DMS153 (cell line): Measurements from ENCODE around the gene MUTYH.

ENCODE experiments used
- DNase-seq: peaks from one replicate; lab custom pipeline; 2025; lab: John Stamatoyannopoulos, UW

MUTYH gene

GRCh38 chr1:45348966-45349677 is 8.9 kb upstream of the MUTYH start:
- DNase-seq, result no peak

- DNase-seq, result no peak
Observed at GRCh38 chr1:45348609-45348965, 8.3 kb upstream of the MUTYH start.

GRCh38 chr1:45348020-45348419 is 7.8 kb upstream of the MUTYH start:
- no peak for DNase-seq

GRCh38 chr1:45346473-45346872 is 6.2 kb upstream of the MUTYH start:
- no peak for DNase-seq

GRCh38 chr1:45345014-45345413 is 4.8 kb upstream of the MUTYH start:
- DNase-seq, result no peak

- no peak for DNase-seq
Observed at GRCh38 chr1:45344499-45344898, 4.3 kb upstream of the MUTYH start.

- DNase-seq, result no peak
Observed at GRCh38 chr1:45340816-45341466, 701 bp upstream of the MUTYH start.

- no peak for DNase-seq
Observed at GRCh38 chr1:45337630-45338325, 2.5 kb downstream of the MUTYH start.

- DNase-seq, result no peak
Observed at GRCh38 chr1:45335855-45336324, 4.3 kb downstream of the MUTYH start.

- DNase-seq, result no peak
Observed at GRCh38 chr1:45334308-45335245, 5.7 kb downstream of the MUTYH start.

GRCh38 chr1:45332346-45332720 is 7.9 kb downstream of the MUTYH start:
- no peak for DNase-seq

- no peak for DNase-seq
Observed at GRCh38 chr1:45331436-45332345, 8.5 kb downstream of the MUTYH start.

GRCh38 chr1:45329445-45329844 is 10.8 kb downstream of the MUTYH start:
- DNase-seq, result no peak

- no peak for DNase-seq
Observed at GRCh38 chr1:45328680-45329079, 11.6 kb downstream of the MUTYH start.

GRCh38 chr1:45327644-45328515 is 12.4 kb downstream of the MUTYH start:
- DNase-seq, result no peak

- DNase-seq, result peak; percentile 65
Observed at GRCh38 chr1:45326627-45327623, 13.3 kb downstream of the MUTYH start, which contains the start of gene HPDL. HPDL (plus strand) TSS chr1:45326895; CDS start chr1:45327149, 254 bp downstream.

GRCh38 chr1:45325851-45326506 is 14.3 kb downstream of the MUTYH start:
- no peak for DNase-seq

- DNase-seq, result no peak
Observed at GRCh38 chr1:45322486-45323040, 17.7 kb downstream of the MUTYH start.
